Measurements from ENCODE around the gene KCNMA1. TPM values are rescaled to one million over a fixed set of nuclear protein-coding genes. Genes with fewer than 3 reads are reported as not detected.

The KCNMA1 gene
- polyA plus RNA-seq, 1 of the 3 experiments (the other 2 are of a cell fraction): 107 TPM

- Histone ChIP-seq H3K9me2 (no peaks in the 10 kb centered on the region), H4K20me1 (ENCODE audit: insufficient read depth) (no peaks in the 10 kb centered on the region), H3K79me2 (ENCODE audit: insufficient read depth) (no peaks in the 10 kb centered on the region), H3K36me3 (replicated peaks in 1 of 2; ENCODE audit: control insufficient read depth in 1 of 2, insufficient read depth in 2 of 2, low read length in 1 of 2) (peaks cover 7 to 16% of the 10 kb centered on the region in 2 experiments), H3K27me3 (ENCODE audit: insufficient read depth) (no peaks in the 10 kb centered on the region), H3K4me1 (ENCODE audit: control insufficient read depth in 1 of 2, insufficient read depth in 2 of 2, low read depth in 1 of 2, low read length in 1 of 2) (peaks cover 12 to 21% of the 10 kb centered on the region in 2 experiments; a peak in 3 of 4 replicates), H3K9me3 (no peaks in the 10 kb centered on the region), H3K27ac (ENCODE audit: low read depth in 2 of 2, low read length in 1 of 2) (no peak overlapping the region), H3F3A (replicated peaks; ENCODE audit: insufficient read depth) (peaks cover 12% of the 10 kb centered on the region), H3K4me3 (ENCODE audit: low read depth in 2 of 2, low read length in 1 of 2) (no peak overlapping the region), H3K9ac (no peak overlapping the region), H3K4me2 (no peak overlapping the region), H2AFZ (ENCODE audit: low read depth) (no peak overlapping the region)
- TF ChIP-seq USF1 (IDR thresholded peaks at IDR 0.05; ENCODE audit: borderline replicate concordance, low read depth): no peak
- TF ChIP-seq RCOR1 (IDR thresholded peaks at IDR 0.05; ENCODE audit: low read length): no peak
- no peak for TF ChIP-seq EZH2phosphoT487 (IDR thresholded peaks at IDR 0.05; ENCODE audit: borderline replicate concordance, low read depth)
- no peak for TF ChIP-seq GABPA (IDR thresholded peaks at IDR 0.05; ENCODE audit: low read depth)
- no peak for TF ChIP-seq RFX5 (IDR thresholded peaks at IDR 0.05; ENCODE audit: low read length)
- TF ChIP-seq SMC3 (IDR thresholded peaks at IDR 0.05; ENCODE audit: low read depth, low read length): no peak
- no peak for TF ChIP-seq RXRA (IDR thresholded peaks at IDR 0.05; ENCODE audit: borderline replicate concordance, low read depth)
- no peak for TF ChIP-seq REST (IDR thresholded peaks at IDR 0.05; ENCODE audit: low read depth, low read length)
- TF ChIP-seq IRF3 (IDR thresholded peaks at IDR 0.05; ENCODE audit: low read depth, low read length): no peak
- no peak for TF ChIP-seq FOXM1 (IDR thresholded peaks at IDR 0.05; ENCODE audit: low read depth)
- no peak for TF ChIP-seq NFIC (IDR thresholded peaks at IDR 0.05; ENCODE audit: borderline replicate concordance)
- TF ChIP-seq ELF1 (IDR thresholded peaks at IDR 0.05): no peak
- ChIA-PET CTCF (interaction anchor here (1.1 to 8.3 kb wide), 5 partner anchors 13 to 394 kb away, joined by 3 to 140 read pairs (median 14); partner anchors contain the start of gene KCNMA1), POLR2A (no interaction called here)
- 100% methylated on average over 1 of the region's 1 CpG for WGBS (ENCODE audit: low lambda C conversion rate)
- DNase-seq: no peak
These were observed 391.7 kb downstream of the KCNMA1 start for GRCh38 chr10:77245953-77246352.

- H3K4me2 ChIP-seq: no peak overlapping the region
- H3F3A ChIP-seq (replicated peaks; ENCODE audit: insufficient read depth): peaks cover 12% of the 10 kb centered on the region
- ChIA-PET POLR2A (no interaction called here), CTCF (interaction anchor here (2.8 to 8.3 kb wide), 3 partner anchors 71 to 395 kb away, joined by 14 to 140 read pairs (median 25); partner anchors contain the start of gene KCNMA1)
- H3K4me3 ChIP-seq (ENCODE audit: low read depth in 2 of 2, low read length in 1 of 2): no peak overlapping the region
- peaks cover 22 to 26% of the 10 kb centered on the region in 2 experiments; a peak in 3 of 4 replicates for H3K4me1 ChIP-seq (ENCODE audit: control insufficient read depth in 1 of 2, insufficient read depth in 2 of 2, low read depth in 1 of 2, low read length in 1 of 2)
- no peak overlapping the region for H3K9ac ChIP-seq
- no peak for DNase-seq
- H4K20me1 ChIP-seq (ENCODE audit: insufficient read depth): no peaks in the 10 kb centered on the region
- H3K27me3 ChIP-seq (ENCODE audit: insufficient read depth): no peaks in the 10 kb centered on the region
- H2AFZ ChIP-seq (ENCODE audit: low read depth): no peak overlapping the region
- no peaks in the 10 kb centered on the region for H3K9me2 ChIP-seq
- no peaks in the 10 kb centered on the region for H3K9me3 ChIP-seq
- no peaks in the 10 kb centered on the region for H3K79me2 ChIP-seq (ENCODE audit: insufficient read depth)
- peaks cover 7 to 8% of the 10 kb centered on the region in 2 experiments for H3K36me3 ChIP-seq (replicated peaks in 1 of 2; ENCODE audit: control insufficient read depth in 1 of 2, insufficient read depth in 2 of 2, low read length in 1 of 2)
- WGBS (ENCODE audit: low lambda C conversion rate): 90% methylated on average over 2 of the region's 2 CpGs
- H3K27ac ChIP-seq (ENCODE audit: low read depth in 2 of 2, low read length in 1 of 2): no peak overlapping the region
- TF ChIP-seq GATA2 (CRISPR knock-in tag; IDR thresholded peaks at IDR 0.05): no peak
- no peak for TF ChIP-seq PBX3 (IDR thresholded peaks at IDR 0.05)
- no peak for TF ChIP-seq USF1 (IDR thresholded peaks at IDR 0.05; ENCODE audit: borderline replicate concordance, low read depth)
- TF ChIP-seq YY1 (IDR thresholded peaks at IDR 0.05; ENCODE audit: low read depth): no peak
- no peak for TF ChIP-seq EZH2phosphoT487 (IDR thresholded peaks at IDR 0.05; ENCODE audit: borderline replicate concordance, low read depth)
- no peak for TF ChIP-seq ELF1 (IDR thresholded peaks at IDR 0.05)
- TF ChIP-seq MXI1 (IDR thresholded peaks at IDR 0.05; ENCODE audit: low read depth, low read length): no peak
- TF ChIP-seq RCOR1 (IDR thresholded peaks at IDR 0.05; ENCODE audit: low read length): no peak
- no peak for TF ChIP-seq POLR2AphosphoS5 (IDR thresholded peaks at IDR 0.05; ENCODE audit: low read depth, low read length)
- no peak for TF ChIP-seq TCF12 (IDR thresholded peaks at IDR 0.05)
- no peak for TF ChIP-seq FOXJ3 (CRISPR knock-in tag; IDR thresholded peaks at IDR 0.05)
- TF ChIP-seq MEF2A (IDR thresholded peaks at IDR 0.05; ENCODE audit: borderline replicate concordance, low read depth): no peak
- TF ChIP-seq IRF3 (IDR thresholded peaks at IDR 0.05; ENCODE audit: low read depth, low read length): no peak
These were observed 392.9 kb downstream of the KCNMA1 start for GRCh38 chr10:77244746-77245145.

Measured in SK-N-SH (cell line).